ENCODE measurements around the gene MCTP1.
"Not testable (repeated sequence)": the region's sequence is repeated elsewhere in the genome, so short reads cannot be mapped to it uniquely, and the experiment has no call there.

The MCTP1 gene

GRCh38 chr5:94855543-94855942, 429.4 kb downstream of the MCTP1 start:
- DNase-seq, result no peak

GRCh38 chr5:94853120-94853519, 431.8 kb downstream of the MCTP1 start:
- no peak for DNase-seq

- no peak for DNase-seq
Observed at GRCh38 chr5:94850960-94851359, 433.9 kb downstream of the MCTP1 start.

- DNase-seq, result peak; percentile 3
Observed at GRCh38 chr5:94849821-94850736, 434.8 kb downstream of the MCTP1 start.

- DNase-seq, result no peak
Observed at GRCh38 chr5:94849324-94849723, 435.6 kb downstream of the MCTP1 start.

- no peak for DNase-seq
Observed at GRCh38 chr5:94847726-94848125, 437.2 kb downstream of the MCTP1 start.

GRCh38 chr5:94847019-94847418, 437.9 kb downstream of the MCTP1 start:
- no peak for DNase-seq

- DNase-seq, result not testable (repeated sequence)
Observed at GRCh38 chr5:94845696-94846095, 439.2 kb downstream of the MCTP1 start.

GRCh38 chr5:94841598-94842322, 443.1 kb downstream of the MCTP1 start:
- DNase-seq, result no peak

- DNase-seq, result no peak
Observed at GRCh38 chr5:94833851-94834250, 451.0 kb downstream of the MCTP1 start.

- no peak for DNase-seq
Observed at GRCh38 chr5:94832685-94833084, 452.2 kb downstream of the MCTP1 start.

GRCh38 chr5:94830520-94830919, 454.4 kb downstream of the MCTP1 start:
- no peak for DNase-seq

- not testable (repeated sequence) for DNase-seq
Observed at GRCh38 chr5:94828222-94828621, 456.7 kb downstream of the MCTP1 start.

- no peak for DNase-seq
Observed at GRCh38 chr5:94820488-94820887, 464.4 kb downstream of the MCTP1 start.

GRCh38 chr5:94818904-94819303, 466.0 kb downstream of the MCTP1 start:
- DNase-seq, result no peak

GRCh38 chr5:94815313-94816039, 469.4 kb downstream of the MCTP1 start:
- DNase-seq, result no peak

- DNase-seq, result no peak
Observed at GRCh38 chr5:94812232-94812631, 472.7 kb downstream of the MCTP1 start.

- no peak for DNase-seq
Observed at GRCh38 chr5:94811331-94811730, 473.6 kb downstream of the MCTP1 start.

- DNase-seq, result no peak
Observed at GRCh38 chr5:94810877-94811276, 474.0 kb downstream of the MCTP1 start.

GRCh38 chr5:94810281-94810680, 474.6 kb downstream of the MCTP1 start:
- no peak for DNase-seq

GRCh38 chr5:94808497-94808896, 476.4 kb downstream of the MCTP1 start:
- DNase-seq, result no peak

- DNase-seq, result no peak
Observed at GRCh38 chr5:94807985-94808384, 476.9 kb downstream of the MCTP1 start.

GRCh38 chr5:94802450-94802849, 482.4 kb downstream of the MCTP1 start:
- DNase-seq, result no peak

All from MV-4-11 (cell line).